DND-41 (cell line): Measurements from ENCODE around the gene FASTKD3.

Experiments
- EZH2 ChIP-seq: IDR thresholded peaks from 3 replicates; pipeline ENCODE4 v1.6.1; 2012; ENCODE audit warnings: borderline replicate concordance, low read depth, mild to moderate bottlenecking, moderate library complexity, low read length, inconsistent platforms; ENCODE audit not compliant: severe bottlenecking
- TF ChIP-seq, protein P1 (sequence below): IDR thresholded peaks from 2 replicates; pipeline ENCODE4 v1.5.1; 2012; ENCODE audit warnings: borderline replicate concordance, low read length, moderate library complexity, mild to moderate bottlenecking; ENCODE audit not compliant: poor library complexity, severe bottlenecking; ENCODE audit errors: extremely low read depth

DNA sequence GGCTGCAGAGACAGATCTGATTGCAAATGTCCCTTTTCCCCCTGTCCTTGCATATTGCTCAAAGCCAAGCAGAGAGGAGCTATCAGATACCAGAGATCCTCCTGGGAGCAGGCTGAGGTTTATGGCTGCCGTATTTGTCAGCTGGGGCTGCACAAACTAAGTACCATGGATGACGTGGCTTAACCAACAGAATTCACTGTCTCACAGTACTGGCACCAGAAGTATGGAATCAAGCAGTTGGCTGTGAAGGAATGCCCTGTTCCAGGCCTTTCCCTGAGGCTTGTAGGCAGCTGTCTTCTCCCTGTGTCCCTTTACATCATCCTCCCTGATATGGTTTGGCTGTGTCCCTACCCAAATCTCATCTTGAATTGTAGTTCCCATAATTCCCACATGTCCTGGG is 20.5 kb downstream of the FASTKD3 start:
- TF ChIP-seq, protein P1, sequence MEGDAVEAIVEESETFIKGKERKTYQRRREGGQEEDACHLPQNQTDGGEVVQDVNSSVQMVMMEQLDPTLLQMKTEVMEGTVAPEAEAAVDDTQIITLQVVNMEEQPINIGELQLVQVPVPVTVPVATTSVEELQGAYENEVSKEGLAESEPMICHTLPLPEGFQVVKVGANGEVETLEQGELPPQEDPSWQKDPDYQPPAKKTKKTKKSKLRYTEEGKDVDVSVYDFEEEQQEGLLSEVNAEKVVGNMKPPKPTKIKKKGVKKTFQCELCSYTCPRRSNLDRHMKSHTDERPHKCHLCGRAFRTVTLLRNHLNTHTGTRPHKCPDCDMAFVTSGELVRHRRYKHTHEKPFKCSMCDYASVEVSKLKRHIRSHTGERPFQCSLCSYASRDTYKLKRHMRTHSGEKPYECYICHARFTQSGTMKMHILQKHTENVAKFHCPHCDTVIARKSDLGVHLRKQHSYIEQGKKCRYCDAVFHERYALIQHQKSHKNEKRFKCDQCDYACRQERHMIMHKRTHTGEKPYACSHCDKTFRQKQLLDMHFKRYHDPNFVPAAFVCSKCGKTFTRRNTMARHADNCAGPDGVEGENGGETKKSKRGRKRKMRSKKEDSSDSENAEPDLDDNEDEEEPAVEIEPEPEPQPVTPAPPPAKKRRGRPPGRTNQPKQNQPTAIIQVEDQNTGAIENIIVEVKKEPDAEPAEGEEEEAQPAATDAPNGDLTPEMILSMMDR = no peak
- TF ChIP-seq EZH2 = no peak
